Heart right ventricle (tissue), 16 donors: Measurements from ENCODE around the gene HDHD2. TPM values are rescaled to one million over a fixed set of nuclear protein-coding genes. Genes with fewer than 3 reads are reported as not detected.
A peak's percentile ranks its signal among the peaks of the same experiment; 100 is the strongest.
"Not testable (repeated sequence)": the region's sequence is repeated elsewhere in the genome, so short reads cannot be mapped to it uniquely, and the experiment has no call there.

Experiments
- ATAC-seq, 8 donors: fragments of 200-7000 bp; cut with Tn5 transposase; one replicate each; pipeline ENCODE4 v1.9.1; 2020; ENCODE audit warnings: mild to moderate bottlenecking in 8 of 8, moderate library complexity in 8 of 8, moderate number of reproducible peaks in 1 of 8
- DNase-seq, 2 donors: peaks; one replicate each; pipeline ENCODE4 v3.0.0-alpha.2; 2020
- H3K27ac ChIP-seq, 10 donors: fragments of 200-600 bp; sonication (generic) in 2 of 10; one replicate each; pipeline versions ENCODE4 v1.5.0 to v1.8.0; 2020 to 2022; ENCODE audit warnings: mild to moderate bottlenecking in 3 of 10
- H3K27me3 ChIP-seq, 7 donors: fragments of 200-600 bp; one replicate each; pipeline ENCODE4 v1.8.0; 2021 to 2022; ENCODE audit warnings: mild to moderate bottlenecking in 2 of 7
- H3K36me3 ChIP-seq, 9 donors: fragments of 200-600 bp; sonication (generic) in 1 of 9; one replicate each; pipeline versions ENCODE4 v1.5.0 to v1.8.0; 2020 to 2022; ENCODE audit warnings: mild to moderate bottlenecking in 2 of 9
- H3K4me1 ChIP-seq, 9 donors: fragments of 200-600 bp; sonication (generic) in 1 of 9; one replicate each; pipeline versions ENCODE4 v1.5.0 to v1.8.0; 2020 to 2022; ENCODE audit warnings: mild to moderate bottlenecking in 4 of 9
- H3K4me3 ChIP-seq, 10 donors: fragments of 200-600 bp; sonication (generic) in 2 of 10; one replicate each; pipeline versions ENCODE4 v1.5.0 to v1.8.0; 2020 to 2022; ENCODE audit warnings: mild to moderate bottlenecking in 7 of 10, moderate library complexity in 2 of 10
- H3K9me3 ChIP-seq, 11 donors: fragments of 200-600 bp in 10 of 11; sonication (generic) in 2 of 11; one replicate each; pipeline versions ENCODE4 v1.5.0 to v1.8.0; 2013 to 2022; ENCODE audit warnings: mild to moderate bottlenecking in 2 of 11, control low read depth in 1 of 11, moderate library complexity in 1 of 11
- CTCF ChIP-seq, 9 donors: fragments of 200-600 bp; sonication (generic) in 2 of 9; IDR thresholded peaks; one replicate each; pipeline versions ENCODE4 v1.5.0 to v1.8.0; 2021 to 2022; ENCODE audit warnings: antibody characterized with exemption in 9 of 9, mild to moderate bottlenecking in 5 of 9, moderate library complexity in 1 of 9
- whole genome bisulfite sequencing, 2 donors: extraction: QIAGEN DNeasy Blood & Tissue Kit; methylation state at CpG; one replicate each; pipeline ENCODE4 v1.1.7; 2013; ENCODE audit warnings: inconsistent platforms in 1 of 2; 5-methylcytosine and 5-hydroxymethylcytosine counted together
- intact Hi-C, 10 donors: fragments of 100-400 bp; cut with DNase I; formaldehyde crosslinking; loops; one replicate each; pipeline versions ENCODE4 v1.11.1 to v1.14.2; 2022
- long read RNA-seq, 3 donors: library from polyadenylated mRNA; unstranded; transcript quantifications; one replicate each; pipeline ENCODE4 v2.0.0, GENCODE V29; 2020 to 2021
- polyA plus RNA-seq, 2 donors: library from polyadenylated mRNA; stranded (reverse); fragments of 200-250 nt; gene quantifications; one replicate each; pipeline ENCODE4 v1.2.3, GENCODE V29; 2013
- total RNA-seq, 10 donors: library from RNA; stranded (reverse); fragmentation: NEBNext Ultra II Directional in 3 of 10; extraction: Animal tissue kit (Norgen Biotek cat#: 25700) in 3 of 10; gene quantifications; one replicate each; pipeline versions ENCODE4 v1.2.1 to v1.2.4, GENCODE V29; 2021 to 2023
- donor health status: Arrhythmogenic right ventricular cardiomyopathy.
- donor health status: ischemic (EF 13 %, LVEDD 7.1; RV severe dilation, severe dysfunction).
- donor health status: healthy with polysubstance abuse.
- donor health status: DM: no; HTN: yes; CAD: no.
- donor health status: DM: no; HTN: no; CAD: no.
- donor health status: ischemic (EF 25% LVEDD 6.9; RV normal size, moderate dysfunction).
- donor health status: ischemic (EF 25% LVEDD 5.7; RV mildly dilated, moderate dysfunction).
- donor health status: healthy.
- donor health status: DM: yes; HTN: yes; CAD: no.
- donor health status: Ischemic cardiomyopathy.
- donor health status: ischemic (EF 35%, LVEDD 5.7; RV mildly dilated, moderate dysfunction).
- donor health status: nonischemic (EF 11% LVEDD 7.7; RV severe dilation, severe dysfunction).
- donor health status: DM: yes; HTN: yes; CAD: no.
- donor health status: PGD.
- donor health status: ischemic (EF 29% LVEDD 5.4; RV normal size, mild dysfunction).
- donor health status: nonischemic (EF 23%, LVEDD 6.1; RV moderate dilation, normal function).

The HDHD2 gene
- total RNA-seq = 10 to 100 TPM; 31.1 to 52.4 (median 38.9) TPM
- polyA plus RNA-seq = 10 to 100 TPM; 16.8 to 17.9 TPM
- long read RNA-seq, donor 1, transcript HDHD2-201 (7 exons, 2,212 nt) = major isoform, 50 of 64 reads
- long read RNA-seq, donor 1, partial matches to known transcripts = 0 of 64 reads
- long read RNA-seq, donor 1, other reads (novel, unspliced or antisense) = 10 of 64 reads
- long read RNA-seq, donor 2, transcript HDHD2-205 (7 exons, 2,224 nt) = minor isoform, 7 of 96 reads
- long read RNA-seq, donor 2, transcript HDHD2-201 (7 exons, 2,212 nt) = major isoform, 64 of 96 reads
- long read RNA-seq, donor 2, partial matches to known transcripts = 1 of 96 reads
- long read RNA-seq, donor 2, other reads (novel, unspliced or antisense) = 20 of 96 reads
- long read RNA-seq, donor 3, transcript HDHD2-201 (7 exons, 2,212 nt) = major isoform, 176 of 225 reads
- long read RNA-seq, donor 3, transcript HDHD2-205 (7 exons, 2,224 nt) = minor isoform, 18 of 225 reads
- long read RNA-seq, donor 3, partial matches to known transcripts = 11 of 225 reads
- long read RNA-seq, donor 3, other reads (novel, unspliced or antisense) = 20 of 225 reads

GRCh38 chr18:47150029-47150823 lies at the start of gene HDHD2:
Gene HDHD2, minus strand, starts transcription at chr18:47150500. Its CDS starts 14,061 bp downstream, at chr18:47136439.
- intact Hi-C loops = loop anchor here in 2 of 10 donors (1.0 to 2.0 kb wide), 2 partner anchors 26 to 27 kb away; partner anchors contain the start of gene IER3IP1 (in 2 of the 2)

GRCh38 chr18:47195961-47196360 lies 45.7 kb upstream of the HDHD2 start:
- intact Hi-C loops, H3K27ac ChIP-seq, ATAC-seq, H3K4me3 ChIP-seq, H3K36me3 ChIP-seq, DNase-seq, H3K9me3 ChIP-seq, H3K4me1 ChIP-seq: not testable (repeated sequence)
- WGBS, 2 donors = 67 to 77% methylated on average over 3 of the region's 3 CpGs
- H3K27me3 ChIP-seq = peaks cover 0 to 25% (median 12%) of the 10 kb centered on the region in 7 donors

More at GRCh38 chr18:47150029-47150823, at the start of gene HDHD2:
- peaks cover 2 to 46% (median 23%) of the 10 kb centered on the region in 9 donors for H3K4me1 ChIP-seq
- no peaks in the 10 kb centered on the region for H3K9me3 ChIP-seq
- H3K4me3 ChIP-seq = peak within 1 kb of the TSS; percentile 50 to 82 (median 74)
- 0% methylated on average over 67 to 70 of the region's 70 CpGs for WGBS, 2 donors
- peaks cover 0 to 23% (median 3%) of the 10 kb centered on the region in 9 donors for H3K36me3 ChIP-seq
- peak in 1 of 9 donors; percentile 22 for TF ChIP-seq CTCF (IDR thresholded peaks at IDR 0.05)
- ATAC-seq (peak; percentile 96 to 98 (median 97)), DNase-seq (peak; percentile 85 to 91)
- H3K27ac ChIP-seq = peak within 1 kb of the TSS; percentile 69 to 97 (median 94)
- no peaks in the 10 kb centered on the region for H3K27me3 ChIP-seq

GRCh38 chr18:47191961-47192360 lies 41.7 kb upstream of the HDHD2 start:
- TF ChIP-seq CTCF (IDR thresholded peaks at IDR 0.05) = no peak
- Histone ChIP-seq H3K4me3 (no peak overlapping the region), H3K36me3 (no peaks in the 10 kb centered on the region), H3K27ac (no peak overlapping the region), H3K9me3 (no peaks in the 10 kb centered on the region), H3K4me1 (no peaks in the 10 kb centered on the region), H3K27me3 (peaks cover 0 to 44% (median 14%) of the 10 kb centered on the region in 7 donors)
- intact Hi-C loops = no loop called here
- DNase-seq (no peak), ATAC-seq (no peak)
- WGBS, 2 donors = 93 to 97% methylated on average over 2 of the region's 2 CpGs

- Histone ChIP-seq H3K27ac (no peak overlapping the region), H3K4me3 (no peak overlapping the region), H3K9me3 (peaks cover 0 to 7% (median 0%) of the 10 kb centered on the region in 11 donors), H3K36me3 (no peaks in the 10 kb centered on the region), H3K4me1 (no peaks in the 10 kb centered on the region), H3K27me3 (peaks cover 0 to 19% (median 4%) of the 10 kb centered on the region in 7 donors)
- no peak for DNase-seq
- intact Hi-C loops = no loop called here
- TF ChIP-seq CTCF (IDR thresholded peaks at IDR 0.05) = no peak
- 76 to 86% methylated on average over 7 of the region's 7 CpGs for WGBS, 2 donors
- ATAC-seq = no peak
Observed at GRCh38 chr18:47187721-47188120, 37.4 kb upstream of the HDHD2 start.
